Lower lobe of right lung (tissue), 2 donors: ENCODE results near the gene GTF2H2C. TPM values are rescaled to one million over a fixed set of nuclear protein-coding genes. Genes with fewer than 3 reads are reported as not detected.
A peak's percentile ranks its signal among the peaks of the same experiment; 100 is the strongest.
"Not testable (repeated sequence)": the region's sequence is repeated elsewhere in the genome, so short reads cannot be mapped to it uniquely, and the experiment has no call there.

ENCODE experiments used
- ATAC-seq, 2 donors: fragments of 200-7000 bp; cut with Tn5 transposase; one replicate each; pipeline ENCODE4 v1.9.1; 2020 to 2022; ENCODE audit warnings: mild to moderate bottlenecking in 2 of 2, moderate library complexity in 2 of 2
- DNase-seq: peaks from one replicate; pipeline ENCODE4 v3.0.0-alpha.2; 2020
- H3K27ac ChIP-seq: fragments of 200-600 bp; one replicate; pipeline ENCODE4 v1.8.0; 2022
- H3K27me3 ChIP-seq: fragments of 200-600 bp; one replicate; pipeline ENCODE4 v1.8.0; 2022; ENCODE audit warnings: low read depth
- H3K36me3 ChIP-seq: fragments of 200-600 bp; one replicate; pipeline ENCODE4 v1.8.0; 2022; ENCODE audit warnings: mild to moderate bottlenecking
- H3K4me1 ChIP-seq: fragments of 200-600 bp; one replicate; pipeline ENCODE4 v1.8.0; 2022
- H3K4me3 ChIP-seq: fragments of 200-600 bp; one replicate; pipeline ENCODE4 v1.8.0; 2022; ENCODE audit warnings: mild to moderate bottlenecking
- H3K9me3 ChIP-seq: fragments of 200-600 bp; one replicate; pipeline ENCODE4 v1.8.0; 2022
- CTCF ChIP-seq: fragments of 200-600 bp; IDR thresholded peaks from one replicate; pipeline ENCODE4 v1.8.0; 2022; ENCODE audit warnings: antibody characterized with exemption, mild to moderate bottlenecking
- intact Hi-C: fragments of 100-400 bp; cut with DNase I; formaldehyde crosslinking; loops from one replicate; pipeline ENCODE4 v1.11.0; 2022
- long read RNA-seq: library from polyadenylated mRNA; unstranded; transcript quantifications from one replicate; pipeline ENCODE4 v2.0.0, GENCODE V29; 2021
- total RNA-seq: library from RNA; stranded (reverse); fragmentation: NEBNext Ultra II Directional; extraction: Animal tissue kit (Norgen Biotek cat#: 25700); gene quantifications from one replicate; pipeline ENCODE4 v1.2.1, GENCODE V29; 2021
- donor health status: DM: no; HTN: yes; CAD: no; lungs with severe emphysema.

Gene GTF2H2C
- total RNA-seq = 44.1 TPM
- long read RNA-seq, transcript GTF2H2C-210 (16 exons, 2,952 nt) = major isoform, 10 of 41 reads
- long read RNA-seq, partial matches to known transcripts = 2 of 41 reads
- long read RNA-seq, other reads (novel, unspliced or antisense) = 26 of 41 reads

- intact Hi-C loops, H3K4me1 ChIP-seq, H3K9me3 ChIP-seq, H3K27me3 ChIP-seq, H3K36me3 ChIP-seq: not testable (repeated sequence)
- ATAC-seq (peak; percentile 97 to 99), DNase-seq (peak; percentile 85)
- Histone ChIP-seq H3K4me3 (peak within 1 kb of the TSS; percentile 53), H3K27ac (peak within 1 kb of the TSS; percentile 61)
- peak; percentile 44 for TF ChIP-seq CTCF
Measured at GRCh38 chr5:69559908-69560330, at the start of gene GTF2H2C. TSS of gene GTF2H2C (plus strand) at chr5:69560191. CDS start at chr5:69565133, 4,942 bp downstream.

GRCh38 chr5:69510694-69511093, 49.3 kb upstream of the GTF2H2C start:
- no peak for TF ChIP-seq CTCF
- H3K27me3 ChIP-seq = no peaks in the 10 kb centered on the region
- ATAC-seq (no peak), DNase-seq (no peak)
- H3K27ac ChIP-seq = no peak overlapping the region
- H3K4me1 ChIP-seq = peaks cover 20% of the 10 kb centered on the region
- no peak overlapping the region for H3K4me3 ChIP-seq
- no peaks in the 10 kb centered on the region for H3K9me3 ChIP-seq
- intact Hi-C loops = no loop called here
- peaks cover 40% of the 10 kb centered on the region for H3K36me3 ChIP-seq

- Histone ChIP-seq H3K27ac (peak overlapping the region; percentile 19), H3K4me3 (no peak overlapping the region), H3K36me3 (peaks cover 22% of the 10 kb centered on the region), H3K27me3 (no peaks in the 10 kb centered on the region), H3K4me1 (peaks cover 23% of the 10 kb centered on the region), H3K9me3 (no peaks in the 10 kb centered on the region)
- DNase-seq = no peak
- peak in 1 of 2 donors; percentile 4 for ATAC-seq
- intact Hi-C loops = no loop called here
- no peak for TF ChIP-seq CTCF
Measured at GRCh38 chr5:69512740-69513260, 47.2 kb upstream of the GTF2H2C start.

- H3K9me3 ChIP-seq, H3K4me3 ChIP-seq, intact Hi-C loops, ATAC-seq, DNase-seq, H3K27me3 ChIP-seq, H3K27ac ChIP-seq, H3K36me3 ChIP-seq: not testable (repeated sequence)
- H3K4me1 ChIP-seq = peaks cover 42% of the 10 kb centered on the region
Measured at GRCh38 chr5:69515570-69515969, 44.4 kb upstream of the GTF2H2C start.

- Histone ChIP-seq H3K4me1 (peaks cover 51% of the 10 kb centered on the region), H3K9me3 (no peaks in the 10 kb centered on the region), H3K36me3 (no peaks in the 10 kb centered on the region), H3K4me3 (no peak overlapping the region), H3K27ac (peak overlapping the region; percentile 72), H3K27me3 (no peaks in the 10 kb centered on the region)
- no peak for TF ChIP-seq CTCF
- no peak for ATAC-seq
- intact Hi-C loops = no loop called here
- no peak for DNase-seq
Measured at GRCh38 chr5:69516769-69517168, 43.2 kb upstream of the GTF2H2C start.

- peaks cover 46% of the 10 kb centered on the region for H3K4me1 ChIP-seq
- no peak for TF ChIP-seq CTCF
- DNase-seq (no peak), ATAC-seq (peak; percentile 90 to 94)
- peak overlapping the region; percentile 72 for H3K27ac ChIP-seq
- no peaks in the 10 kb centered on the region for H3K9me3 ChIP-seq
- no peaks in the 10 kb centered on the region for H3K36me3 ChIP-seq
- intact Hi-C loops = no loop called here
- H3K4me3 ChIP-seq = no peak overlapping the region
- H3K27me3 ChIP-seq = no peaks in the 10 kb centered on the region
Measured at GRCh38 chr5:69517763-69518212, 42.2 kb upstream of the GTF2H2C start.
